ES-I3 (cell line): ENCODE results near the gene WBP11.
"Not testable (repeated sequence)": the region's sequence is repeated elsewhere in the genome, so short reads cannot be mapped to it uniquely, and the experiment has no call there.

Experiments
- H3K36me3 ChIP-seq: 2 replicates; pipeline ENCODE4 v1.6.1; 2013; ENCODE audit warnings: mild to moderate bottlenecking, low read length, control low read depth, moderate library complexity; ENCODE audit not compliant: insufficient read depth
- H3K4me1 ChIP-seq: 2 replicates; pipeline ENCODE4 v1.6.1; 2013; ENCODE audit warnings: mild to moderate bottlenecking, control low read depth, low read length; ENCODE audit not compliant: insufficient read depth
- H3K9ac ChIP-seq: 2 replicates; pipeline ENCODE4 v1.6.1; 2013; ENCODE audit warnings: low read depth, mild to moderate bottlenecking, low read length, moderate library complexity
- H3K9me3 ChIP-seq: 2 replicates; pipeline ENCODE4 v1.6.1; 2013; ENCODE audit warnings: mild to moderate bottlenecking, low read length, moderate library complexity; ENCODE audit not compliant: control insufficient read depth, insufficient read depth

The WBP11 gene

GRCh38 chr12:14773685-14774073 is 29.6 kb downstream of the WBP11 start:
- Histone ChIP-seq H3K9me3 (no peaks in the 10 kb centered on the region), H3K4me1 (peaks cover 9% of the 10 kb centered on the region), H3K36me3 (no peaks in the 10 kb centered on the region), H3K9ac (peak overlapping the region; percentile 75)

- no peaks in the 10 kb centered on the region for H3K9me3 ChIP-seq
- peak overlapping the region; percentile 75 for H3K9ac ChIP-seq
- peaks cover 9% of the 10 kb centered on the region for H3K4me1 ChIP-seq
- H3K36me3 ChIP-seq, result no peaks in the 10 kb centered on the region
These were observed 30.3 kb downstream of the WBP11 start for GRCh38 chr12:14772946-14773345.

- Histone ChIP-seq H3K9me3 (no peaks in the 10 kb centered on the region), H3K36me3 (0 out of 2 replicates have a peak, but pooled peaks cover under 1% of the 10 kb centered on the region), H3K9ac (peak overlapping the region; percentile 86; the same call in 1 of the 2 replicates), H3K4me1 (no peaks in the 10 kb centered on the region)
These were observed 31.6 kb downstream of the WBP11 start for GRCh38 chr12:14771651-14772137.

GRCh38 chr12:14770496-14771461 is 32.5 kb downstream of the WBP11 start:
- Histone ChIP-seq H3K9ac (peak overlapping the region; percentile 86), H3K4me1 (no peaks in the 10 kb centered on the region), H3K36me3 (peaks cover 4% of the 10 kb centered on the region), H3K9me3 (no peaks in the 10 kb centered on the region; the same call in 1 of the 2 replicates)

GRCh38 chr12:14769969-14770495 is 33.2 kb downstream of the WBP11 start:
- H3K9me3 ChIP-seq, result peaks cover 3% of the 10 kb centered on the region
- H3K4me1 ChIP-seq, result no peaks in the 10 kb centered on the region
- peaks cover 6% of the 10 kb centered on the region for H3K36me3 ChIP-seq
- peak overlapping the region; percentile 86 for H3K9ac ChIP-seq

GRCh38 chr12:14769466-14769968 is 33.8 kb downstream of the WBP11 start:
- peaks cover 6% of the 10 kb centered on the region for H3K36me3 ChIP-seq
- H3K9ac ChIP-seq, result peak overlapping the region; percentile 86
- no peaks in the 10 kb centered on the region for H3K4me1 ChIP-seq
- peaks cover 3% of the 10 kb centered on the region for H3K9me3 ChIP-seq

- H3K4me1 ChIP-seq, result no peaks in the 10 kb centered on the region
- H3K36me3 ChIP-seq, result peaks cover 6% of the 10 kb centered on the region
- H3K9me3 ChIP-seq, result peaks cover 3% of the 10 kb centered on the region
- H3K9ac ChIP-seq, result peak overlapping the region; percentile 86
These were observed 34.4 kb downstream of the WBP11 start for GRCh38 chr12:14768823-14769405.

GRCh38 chr12:14767617-14768016 is 35.7 kb downstream of the WBP11 start:
- peaks cover 3% of the 10 kb centered on the region for H3K9me3 ChIP-seq

GRCh38 chr12:14766649-14767215 is 36.5 kb downstream of the WBP11 start:
- H3K4me1 ChIP-seq, result no peaks in the 10 kb centered on the region
- H3K9me3 ChIP-seq, result peaks cover 5% of the 10 kb centered on the region
- H3K9ac ChIP-seq, result peak overlapping the region; percentile 14; the same call in 1 of the 2 replicates
- H3K36me3 ChIP-seq, result peaks cover 10% of the 10 kb centered on the region

More at GRCh38 chr12:14767617-14768016, 35.7 kb downstream of the WBP11 start:
- Histone ChIP-seq H3K36me3 (peaks cover 6% of the 10 kb centered on the region), H3K9ac (no peak overlapping the region), H3K4me1 (no peaks in the 10 kb centered on the region)

- H3K9me3 ChIP-seq, H3K4me1 ChIP-seq, H3K9ac ChIP-seq: not testable (repeated sequence)
- peaks cover 11% of the 10 kb centered on the region for H3K36me3 ChIP-seq
These were observed 37.3 kb downstream of the WBP11 start for GRCh38 chr12:14766020-14766419.

GRCh38 chr12:14765398-14765797 is 37.9 kb downstream of the WBP11 start:
- H3K9ac ChIP-seq, result no peak overlapping the region
- H3K36me3 ChIP-seq, result peaks cover 11% of the 10 kb centered on the region
- H3K9me3 ChIP-seq, result peaks cover 8% of the 10 kb centered on the region
- no peaks in the 10 kb centered on the region for H3K4me1 ChIP-seq

- not testable (repeated sequence) for H3K36me3 ChIP-seq, H3K9me3 ChIP-seq, H3K9ac ChIP-seq, H3K4me1 ChIP-seq
These were observed 43.5 kb downstream of the WBP11 start for GRCh38 chr12:14759711-14760280.

- no peak overlapping the region for H3K9ac ChIP-seq
- no peaks in the 10 kb centered on the region for H3K4me1 ChIP-seq
- peaks cover 6% of the 10 kb centered on the region; the same call in 1 of the 2 replicates for H3K9me3 ChIP-seq
- no peaks in the 10 kb centered on the region for H3K36me3 ChIP-seq
These were observed 46.7 kb downstream of the WBP11 start for GRCh38 chr12:14756334-14757143.
